K562 (cell line): Measurements from ENCODE around the gene CDSN. TPM values are rescaled to one million over a fixed set of nuclear protein-coding genes. Genes with fewer than 3 reads are reported as not detected.

Source experiments
- CHAMP1 ChIP-seq: fragments of 450-650 bp; IDR thresholded peaks from 2 replicates; pipeline ENCODE4 v1.6.1; 2016; ENCODE audit warnings: mild to moderate bottlenecking
- CREB1 ChIP-seq, 2 experiments: sonication (generic) in 1 of 2; formaldehyde crosslinking in 1 of 2; IDR thresholded peaks; 2 replicates each; pipeline versions ENCODE4 v1.6.1 to v1.8.0; 2012 to 2022; ENCODE audit warnings: inconsistent platforms in 1 of 2, mild to moderate bottlenecking in 1 of 2, missing genetic modification reagents in 1 of 2, moderate library complexity in 1 of 2
- DDX20 ChIP-seq: fragments of 450-650 bp; IDR thresholded peaks from 2 replicates; pipeline ENCODE4 v1.6.1; 2016; ENCODE audit warnings: missing genetic modification characterization, low read depth, mild to moderate bottlenecking, missing compliant biosample characterization, moderate library complexity
- HDAC1 ChIP-seq, 2 experiments: fragments of 450-650 bp; IDR thresholded peaks; 2 replicates each; pipeline ENCODE4 v1.6.1; 2016 to 2017; ENCODE audit warnings: inconsistent platforms in 1 of 2, mild to moderate bottlenecking in 1 of 2, moderate library complexity in 1 of 2
- PHF20 ChIP-seq: fragments of 450-650 bp; IDR thresholded peaks from 2 replicates; pipeline ENCODE4 v1.6.1; 2018; ENCODE audit not compliant: partially characterized antibody
- PKNOX1 ChIP-seq: fragments of 450-650 bp; IDR thresholded peaks from 2 replicates; pipeline ENCODE4 v1.6.1; 2016
- ZNF586 ChIP-seq: fragments of 450-650 bp; formaldehyde crosslinking; conservative IDR thresholded peaks from 2 replicates; pipeline ENCODE4 v1.4.0; 2020; ENCODE audit warnings: mild to moderate bottlenecking, moderate library complexity
- ZSCAN29 ChIP-seq: fragments of 450-650 bp; IDR thresholded peaks from 2 replicates; pipeline ENCODE4 v1.6.1; 2017
- polyA plus RNA-seq, 8 experiments: library from polyadenylated mRNA; depleted of rRNA in 4 of 8; stranded (reverse) in 5 of 8; unstranded in 3 of 8; fragments of >200 nt; fragmentation: Nextera tagmentation in 2 of 8; fragmentation: Illumina TruSeq in 1 of 8; extraction: Ambion mirVana in 2 of 8; extraction: Trizol in 1 of 8; gene quantifications; 2 replicates each; pipeline versions ENCODE4 v1.2.1 to v1.2.3, GENCODE V29; 2011 to 2014; ENCODE audit warnings: inconsistent platforms in 1 of 8, missing spikeins in 1 of 8
- total RNA-seq, 7 experiments: library from RNA; depleted of rRNA in 6 of 7; stranded (reverse); fragments of >200 nt in 6 of 7; fragmentation: Illumina TruSeq in 2 of 7; extraction: Trizol in 2 of 7; gene quantifications; 2 replicates each; pipeline versions ENCODE4 v1.2.1 to v1.2.3, GENCODE V29; 2011 to 2021; ENCODE audit warnings: low replicate concordance in 1 of 7
- TF ChIP-seq, protein P1 (sequence below): fragments of 450-650 bp; IDR thresholded peaks from 2 replicates; pipeline ENCODE4 v1.7.1; 2018; ENCODE audit warnings: mild to moderate bottlenecking, low read depth; ENCODE audit not compliant: partially characterized antibody
- TF ChIP-seq, protein P2 (sequence below): fragments of 250-450 bp; sonication (Bioruptor Pico); IDR thresholded peaks from 2 replicates; pipeline ENCODE4 v1.4.0; 2020; ENCODE audit warnings: mild to moderate bottlenecking, moderate library complexity, borderline replicate concordance
- TF ChIP-seq, protein P3 (sequence below): fragments of 450-650 bp; IDR thresholded peaks from 2 replicates; pipeline ENCODE4 v1.7.0; 2016; ENCODE audit warnings: borderline replicate concordance

CDSN gene
- total and polyA plus RNA-seq, 9 of the 15 experiments (the other 6 are each of a cell fraction or from before 2014, with no cell fraction given), result not detected

- TF ChIP-seq CREB1 (IDR thresholded peaks at IDR 0.05) (no peak), CREB1 (CRISPR knock-in tag; IDR thresholded peaks at IDR 0.05) (no peak), PHF20 (no peak), DDX20 (tag) (no peak), PKNOX1 (no peak), ZSCAN29 (0 out of 2 replicates have a peak, but pooled peaks have one; percentile 32), HDAC1 (IDR thresholded peaks at IDR 0.05) (peak in 1 of 2 experiments; percentile 68; a peak in 1 of 4 replicates), CHAMP1 (no peak), ZNF586 (CRISPR knock-in tag) (no peak)
- TF ChIP-seq, protein P1, sequence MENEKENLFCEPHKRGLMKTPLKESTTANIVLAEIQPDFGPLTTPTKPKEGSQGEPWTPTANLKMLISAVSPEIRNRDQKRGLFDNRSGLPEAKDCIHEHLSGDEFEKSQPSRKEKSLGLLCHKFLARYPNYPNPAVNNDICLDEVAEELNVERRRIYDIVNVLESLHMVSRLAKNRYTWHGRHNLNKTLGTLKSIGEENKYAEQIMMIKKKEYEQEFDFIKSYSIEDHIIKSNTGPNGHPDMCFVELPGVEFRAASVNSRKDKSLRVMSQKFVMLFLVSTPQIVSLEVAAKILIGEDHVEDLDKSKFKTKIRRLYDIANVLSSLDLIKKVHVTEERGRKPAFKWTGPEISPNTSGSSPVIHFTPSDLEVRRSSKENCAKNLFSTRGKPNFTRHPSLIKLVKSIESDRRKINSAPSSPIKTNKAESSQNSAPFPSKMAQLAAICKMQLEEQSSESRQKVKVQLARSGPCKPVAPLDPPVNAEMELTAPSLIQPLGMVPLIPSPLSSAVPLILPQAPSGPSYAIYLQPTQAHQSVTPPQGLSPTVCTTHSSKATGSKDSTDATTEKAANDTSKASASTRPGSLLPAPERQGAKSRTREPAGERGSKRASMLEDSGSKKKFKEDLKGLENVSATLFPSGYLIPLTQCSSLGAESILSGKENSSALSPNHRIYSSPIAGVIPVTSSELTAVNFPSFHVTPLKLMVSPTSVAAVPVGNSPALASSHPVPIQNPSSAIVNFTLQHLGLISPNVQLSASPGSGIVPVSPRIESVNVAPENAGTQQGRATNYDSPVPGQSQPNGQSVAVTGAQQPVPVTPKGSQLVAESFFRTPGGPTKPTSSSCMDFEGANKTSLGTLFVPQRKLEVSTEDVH, result no peak
- TF ChIP-seq, protein P2, sequence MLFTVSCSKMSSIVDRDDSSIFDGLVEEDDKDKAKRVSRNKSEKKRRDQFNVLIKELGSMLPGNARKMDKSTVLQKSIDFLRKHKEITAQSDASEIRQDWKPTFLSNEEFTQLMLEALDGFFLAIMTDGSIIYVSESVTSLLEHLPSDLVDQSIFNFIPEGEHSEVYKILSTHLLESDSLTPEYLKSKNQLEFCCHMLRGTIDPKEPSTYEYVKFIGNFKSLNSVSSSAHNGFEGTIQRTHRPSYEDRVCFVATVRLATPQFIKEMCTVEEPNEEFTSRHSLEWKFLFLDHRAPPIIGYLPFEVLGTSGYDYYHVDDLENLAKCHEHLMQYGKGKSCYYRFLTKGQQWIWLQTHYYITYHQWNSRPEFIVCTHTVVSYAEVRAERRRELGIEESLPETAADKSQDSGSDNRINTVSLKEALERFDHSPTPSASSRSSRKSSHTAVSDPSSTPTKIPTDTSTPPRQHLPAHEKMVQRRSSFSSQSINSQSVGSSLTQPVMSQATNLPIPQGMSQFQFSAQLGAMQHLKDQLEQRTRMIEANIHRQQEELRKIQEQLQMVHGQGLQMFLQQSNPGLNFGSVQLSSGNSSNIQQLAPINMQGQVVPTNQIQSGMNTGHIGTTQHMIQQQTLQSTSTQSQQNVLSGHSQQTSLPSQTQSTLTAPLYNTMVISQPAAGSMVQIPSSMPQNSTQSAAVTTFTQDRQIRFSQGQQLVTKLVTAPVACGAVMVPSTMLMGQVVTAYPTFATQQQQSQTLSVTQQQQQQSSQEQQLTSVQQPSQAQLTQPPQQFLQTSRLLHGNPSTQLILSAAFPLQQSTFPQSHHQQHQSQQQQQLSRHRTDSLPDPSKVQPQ, result no peak
- TF ChIP-seq, protein P3, sequence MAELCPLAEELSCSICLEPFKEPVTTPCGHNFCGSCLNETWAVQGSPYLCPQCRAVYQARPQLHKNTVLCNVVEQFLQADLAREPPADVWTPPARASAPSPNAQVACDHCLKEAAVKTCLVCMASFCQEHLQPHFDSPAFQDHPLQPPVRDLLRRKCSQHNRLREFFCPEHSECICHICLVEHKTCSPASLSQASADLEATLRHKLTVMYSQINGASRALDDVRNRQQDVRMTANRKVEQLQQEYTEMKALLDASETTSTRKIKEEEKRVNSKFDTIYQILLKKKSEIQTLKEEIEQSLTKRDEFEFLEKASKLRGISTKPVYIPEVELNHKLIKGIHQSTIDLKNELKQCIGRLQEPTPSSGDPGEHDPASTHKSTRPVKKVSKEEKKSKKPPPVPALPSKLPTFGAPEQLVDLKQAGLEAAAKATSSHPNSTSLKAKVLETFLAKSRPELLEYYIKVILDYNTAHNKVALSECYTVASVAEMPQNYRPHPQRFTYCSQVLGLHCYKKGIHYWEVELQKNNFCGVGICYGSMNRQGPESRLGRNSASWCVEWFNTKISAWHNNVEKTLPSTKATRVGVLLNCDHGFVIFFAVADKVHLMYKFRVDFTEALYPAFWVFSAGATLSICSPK, result 0 out of 2 replicates have a peak, but pooled peaks have one; percentile 0
These were observed 38.9 kb upstream of the CDSN start (continued) for GRCh38 chr6:31158863-31159855.
